GM18951 (cell line): Measurements from ENCODE around the gene URB1.

Experiments used
- POLR2A ChIP-seq: IDR thresholded peaks from 4 replicates; pipeline ENCODE4 v1.6.1; 2011; ENCODE audit warnings: mild to moderate bottlenecking; ENCODE audit not compliant: insufficient read length, insufficient read depth; ENCODE audit errors: extremely low read depth
- in situ Hi-C: fragments of 300-500 bp; cut with MboI; formaldehyde crosslinking; loops from one replicate; pipeline ENCODE4 v1.12.0; 2022; ENCODE audit warnings: low sequenced_read_pairs, mixed read lengths, inconsistent platforms; ENCODE audit not compliant: unreplicated experiment

Gene URB1

DNA sequence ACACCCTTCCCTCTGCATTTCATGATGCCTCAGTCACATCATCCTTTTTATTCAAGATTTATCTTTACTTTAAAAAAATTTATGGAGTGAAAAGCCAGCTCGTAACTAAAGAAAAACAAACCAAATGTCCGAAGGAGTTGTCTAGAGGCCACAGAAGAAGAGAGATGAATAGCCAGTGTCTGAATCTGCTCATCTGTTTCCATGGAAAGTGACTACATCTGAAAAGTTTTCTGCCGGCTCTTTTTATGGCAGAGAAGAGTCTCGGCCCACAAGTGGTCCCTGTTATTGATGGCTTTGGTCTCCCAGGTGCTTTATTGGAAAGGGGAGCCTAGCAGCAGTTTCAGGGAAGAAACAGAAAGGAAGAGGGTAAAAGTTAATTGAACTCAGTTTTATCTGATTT, 25.3 kb upstream of the URB1 start:
- in situ Hi-C loops = no loop called here
- no peak for TF ChIP-seq POLR2A

DNA sequence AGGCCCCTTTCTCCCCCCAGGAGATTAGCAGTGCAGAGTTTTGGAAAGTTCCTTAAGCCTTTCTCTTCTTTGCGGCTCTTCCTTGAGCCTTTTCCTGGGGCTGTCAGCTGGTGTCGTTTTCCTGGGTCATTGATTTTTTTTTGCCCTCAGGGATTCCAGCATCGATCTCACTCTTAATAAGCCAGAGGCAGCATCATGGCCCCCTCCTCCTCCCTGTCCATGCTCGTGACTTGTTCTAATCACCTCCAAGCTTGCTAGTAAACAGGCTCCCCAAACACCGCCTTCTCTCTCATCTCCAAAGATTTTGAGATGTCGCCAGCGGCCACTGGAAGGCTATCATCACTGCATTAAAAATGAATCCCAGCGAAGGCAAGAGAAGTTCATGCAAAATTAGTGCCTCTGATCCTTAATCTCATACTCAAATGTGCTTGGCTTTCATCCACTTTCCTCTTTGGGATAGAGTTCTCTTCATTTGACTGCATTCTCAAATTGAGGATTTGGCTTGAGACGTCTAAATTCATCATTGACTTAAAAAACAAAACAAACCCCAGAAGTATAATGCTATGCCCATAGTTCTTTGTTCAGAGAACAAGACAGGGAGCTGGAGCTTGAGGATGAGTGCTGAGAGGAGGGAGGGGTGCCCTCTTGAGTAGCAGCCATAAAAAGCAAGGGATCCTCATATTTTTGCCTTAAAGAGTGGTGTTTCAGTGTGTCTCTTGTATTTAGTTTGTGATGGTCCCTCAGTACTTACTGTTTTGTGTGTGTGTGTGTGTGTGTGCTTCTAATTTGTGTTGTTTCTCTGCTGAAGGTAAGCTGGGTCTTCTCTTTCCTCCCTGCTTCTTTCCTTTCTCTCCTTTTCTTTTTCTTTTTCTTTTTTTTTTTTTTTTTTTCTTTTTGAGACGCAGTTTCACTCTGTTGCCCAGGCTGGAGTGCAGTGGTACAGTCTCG, 22.9 kb upstream of the URB1 start:
- no peak for TF ChIP-seq POLR2A
- in situ Hi-C loops = no loop called here

- TF ChIP-seq POLR2A = no peak
- in situ Hi-C loops = no loop called here
These were observed 22.0 kb upstream of the URB1 start for GRCh38 chr21:32414579-32415358.

- in situ Hi-C loops = no loop called here
- TF ChIP-seq POLR2A = no peak
These were observed 21.1 kb upstream of the URB1 start for GRCh38 chr21:32413697-32414578.

DNA sequence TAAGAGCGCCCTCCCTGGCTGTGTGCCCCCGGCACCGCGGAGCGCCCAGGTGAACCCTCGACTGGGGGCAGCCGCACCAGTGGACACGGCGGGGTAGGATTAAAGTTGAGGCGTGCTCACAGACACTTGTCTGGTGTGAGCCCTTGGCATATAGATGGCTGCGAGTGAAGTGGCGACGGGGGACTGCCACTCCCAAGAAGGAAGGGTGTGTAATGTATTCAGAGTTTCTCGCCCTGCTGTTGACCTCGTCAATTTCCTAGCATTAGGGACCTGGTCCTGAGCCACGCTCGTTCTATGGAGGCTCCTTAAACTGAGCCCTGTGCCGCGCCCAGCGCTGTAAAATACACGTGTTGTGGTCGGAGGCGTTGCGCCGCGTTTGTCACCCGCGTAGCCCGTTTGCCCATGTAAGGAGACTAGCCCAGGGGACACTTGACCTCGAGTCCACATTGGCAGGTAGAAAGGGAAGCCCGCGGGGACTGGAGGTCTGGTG, 20.2 kb upstream of the URB1 start:
- no peak for TF ChIP-seq POLR2A
- in situ Hi-C loops = no loop called here

DNA sequence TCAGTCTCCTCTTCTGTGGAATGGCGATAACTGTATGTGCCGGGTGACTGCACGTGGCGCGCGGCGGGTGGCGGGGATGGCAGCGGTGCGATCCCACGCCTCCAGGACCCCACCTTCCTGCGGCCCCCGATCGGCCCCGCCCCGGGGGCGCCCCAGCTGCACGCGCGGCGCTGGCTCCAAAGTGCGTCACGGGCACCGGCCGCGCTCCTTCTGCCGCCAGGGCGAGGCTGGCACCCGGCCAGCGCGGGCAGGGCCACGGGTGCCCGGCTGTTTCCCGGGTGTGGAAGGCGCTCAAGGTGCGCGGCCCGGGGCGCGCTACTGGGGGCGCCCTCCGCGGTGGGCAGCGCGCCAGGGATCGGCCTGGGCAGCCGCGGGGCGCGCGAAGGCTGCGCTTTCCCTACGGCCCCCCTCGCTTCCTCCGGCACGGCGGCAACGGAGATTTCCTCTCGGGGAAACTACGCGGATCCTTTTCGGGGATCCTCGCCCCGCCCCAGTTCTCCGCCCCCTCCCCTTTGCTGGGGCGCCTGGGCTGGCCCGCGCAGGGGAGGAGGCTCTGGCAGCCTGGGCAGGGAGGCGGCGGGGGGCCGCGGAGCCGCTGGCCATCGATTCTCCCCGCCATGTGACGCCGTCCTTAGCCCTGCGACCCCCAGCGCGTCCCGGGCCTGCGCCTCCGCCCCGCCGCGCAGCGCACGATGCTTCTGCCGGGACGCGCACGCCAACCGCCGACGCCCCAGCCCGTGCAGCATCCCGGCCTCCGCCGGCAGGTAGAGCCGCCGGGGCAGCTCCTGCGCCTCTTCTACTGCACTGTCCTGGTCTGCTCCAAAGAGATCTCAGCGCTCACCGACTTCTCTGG, 19.6 kb upstream of the URB1 start, which contains the start of gene EVA1C:
EVA1C (plus strand) TSS at position 545 of the 853 bp plus-strand sequence; CDS start at position 693, 148 bp downstream.
- in situ Hi-C loops = no loop called here
- no peak for TF ChIP-seq POLR2A

GRCh38 chr21:32411350-32412161, 18.7 kb upstream of the URB1 start:
- in situ Hi-C loops = no loop called here
- TF ChIP-seq POLR2A = no peak

GRCh38 chr21:32410916-32411315, 18.1 kb upstream of the URB1 start:
- in situ Hi-C loops = no loop called here
- no peak for TF ChIP-seq POLR2A

GRCh38 chr21:32410291-32410690, 17.5 kb upstream of the URB1 start:
- no peak for TF ChIP-seq POLR2A
- in situ Hi-C loops = no loop called here

- no peak for TF ChIP-seq POLR2A
- in situ Hi-C loops = loop anchor here (10.0 kb wide), 1 partner anchor 198 kb away; no protein-coding TSS in a partner anchor
These were observed 13.6 kb upstream of the URB1 start for GRCh38 chr21:32406405-32406804.
